Osteoblast (primary cell): ENCODE data around the gene PRKRA. TPM values are rescaled to one million over a fixed set of nuclear protein-coding genes. Genes with fewer than 3 reads are reported as not detected.

Source experiments
- DNase-seq: peaks from one replicate; pipeline ENCODE4 v3.0.0; 2011; ENCODE audit warnings: low spot score, mixed read lengths; ENCODE audit not compliant: insufficient read length; ENCODE audit errors: missing footprints
- H2AFZ ChIP-seq: 2 replicates; pipeline ENCODE4 v1.6.0; 2011; ENCODE audit warnings: mild to moderate bottlenecking, low read length
- H3K27ac ChIP-seq: 2 replicates; pipeline ENCODE4 v1.5.1; 2011; ENCODE audit warnings: mild to moderate bottlenecking, low read depth, low read length, moderate library complexity
- H3K27me3 ChIP-seq: 2 replicates; pipeline ENCODE4 v1.6.0; 2012; ENCODE audit warnings: mild to moderate bottlenecking, control low read depth, inconsistent platforms, low read length, moderate library complexity; ENCODE audit not compliant: insufficient read depth
- H3K36me3 ChIP-seq: 2 replicates; pipeline ENCODE4 v1.5.1; 2011; ENCODE audit warnings: mild to moderate bottlenecking, low read length, control low read depth, moderate library complexity; ENCODE audit not compliant: insufficient read depth
- H3K4me1 ChIP-seq: 2 replicates; pipeline ENCODE4 v1.5.1; 2011; ENCODE audit warnings: mild to moderate bottlenecking, low read length, control low read depth, moderate library complexity; ENCODE audit not compliant: insufficient read depth
- H3K4me2 ChIP-seq: 2 replicates; pipeline ENCODE4 v1.6.0; 2011; ENCODE audit warnings: mild to moderate bottlenecking, low read length; ENCODE audit not compliant: insufficient read depth
- H3K4me3 ChIP-seq: fragments of 200-600 bp; sonication (generic); 3 replicates; pipeline ENCODE4 v1.5.1; 2012; ENCODE audit warnings: mild to moderate bottlenecking, low read length, inconsistent platforms; ENCODE audit not compliant: insufficient read depth
- H3K79me2 ChIP-seq: 2 replicates; pipeline ENCODE4 v1.6.0; 2012; ENCODE audit warnings: mild to moderate bottlenecking, low read length, control low read depth, inconsistent platforms; ENCODE audit not compliant: insufficient read depth
- H3K9me3 ChIP-seq: 2 replicates; pipeline ENCODE4 v1.5.1; 2011; ENCODE audit warnings: low read depth, low read length, control low read depth
- H4K20me1 ChIP-seq: 2 replicates; pipeline ENCODE4 v1.6.0; 2012; ENCODE audit warnings: mild to moderate bottlenecking, low read length, control low read depth; ENCODE audit not compliant: insufficient read depth
- total RNA-seq: library from RNA; depleted of rRNA; stranded (reverse); fragments of >200 nt; gene quantifications from 2 replicates; pipeline ENCODE4 v1.2.3, GENCODE V29; 2012
- TF ChIP-seq, protein P1 (sequence below): IDR thresholded peaks from 2 replicates; pipeline ENCODE4 v1.5.1; 2011; ENCODE audit warnings: mild to moderate bottlenecking, low read depth, low read length, moderate library complexity; ENCODE audit errors: extremely low read depth

Gene PRKRA
- total RNA-seq, 1 donor: 56.1 TPM

DNA sequence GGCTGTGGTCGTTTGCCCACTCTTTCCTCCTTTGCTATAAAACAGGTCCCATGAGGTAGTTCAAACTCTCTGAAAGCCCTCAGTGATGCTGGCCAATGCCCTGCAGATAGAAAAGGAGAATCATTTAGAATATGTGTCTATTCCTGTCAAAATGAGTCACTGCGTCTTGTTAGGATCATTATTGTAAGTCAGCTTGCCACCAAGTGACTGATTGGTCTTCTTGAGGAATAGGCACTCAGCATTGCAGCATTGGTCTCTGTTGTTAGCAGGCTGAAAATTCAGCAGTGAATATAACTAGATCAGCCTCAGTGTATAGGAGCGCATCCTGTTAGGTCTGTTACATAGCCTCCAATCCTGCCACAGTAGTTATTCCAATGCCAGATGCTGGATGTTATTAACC lies 28.9 kb downstream of the PRKRA start:
- H3K4me3 ChIP-seq: no peak overlapping the region
- no peak for DNase-seq
- H3K4me1 ChIP-seq: peaks cover 8% of the 10 kb centered on the region
- H3K36me3 ChIP-seq: no peaks in the 10 kb centered on the region
- TF ChIP-seq, protein P1, sequence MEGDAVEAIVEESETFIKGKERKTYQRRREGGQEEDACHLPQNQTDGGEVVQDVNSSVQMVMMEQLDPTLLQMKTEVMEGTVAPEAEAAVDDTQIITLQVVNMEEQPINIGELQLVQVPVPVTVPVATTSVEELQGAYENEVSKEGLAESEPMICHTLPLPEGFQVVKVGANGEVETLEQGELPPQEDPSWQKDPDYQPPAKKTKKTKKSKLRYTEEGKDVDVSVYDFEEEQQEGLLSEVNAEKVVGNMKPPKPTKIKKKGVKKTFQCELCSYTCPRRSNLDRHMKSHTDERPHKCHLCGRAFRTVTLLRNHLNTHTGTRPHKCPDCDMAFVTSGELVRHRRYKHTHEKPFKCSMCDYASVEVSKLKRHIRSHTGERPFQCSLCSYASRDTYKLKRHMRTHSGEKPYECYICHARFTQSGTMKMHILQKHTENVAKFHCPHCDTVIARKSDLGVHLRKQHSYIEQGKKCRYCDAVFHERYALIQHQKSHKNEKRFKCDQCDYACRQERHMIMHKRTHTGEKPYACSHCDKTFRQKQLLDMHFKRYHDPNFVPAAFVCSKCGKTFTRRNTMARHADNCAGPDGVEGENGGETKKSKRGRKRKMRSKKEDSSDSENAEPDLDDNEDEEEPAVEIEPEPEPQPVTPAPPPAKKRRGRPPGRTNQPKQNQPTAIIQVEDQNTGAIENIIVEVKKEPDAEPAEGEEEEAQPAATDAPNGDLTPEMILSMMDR: no peak
- no peaks in the 10 kb centered on the region for H3K27me3 ChIP-seq
- no peaks in the 10 kb centered on the region for H3K9me3 ChIP-seq
- H3K27ac ChIP-seq: no peak overlapping the region
- no peak overlapping the region for H3K4me2 ChIP-seq
- H2AFZ ChIP-seq: no peak overlapping the region
- H4K20me1 ChIP-seq: no peaks in the 10 kb centered on the region
- no peaks in the 10 kb centered on the region for H3K79me2 ChIP-seq

DNA sequence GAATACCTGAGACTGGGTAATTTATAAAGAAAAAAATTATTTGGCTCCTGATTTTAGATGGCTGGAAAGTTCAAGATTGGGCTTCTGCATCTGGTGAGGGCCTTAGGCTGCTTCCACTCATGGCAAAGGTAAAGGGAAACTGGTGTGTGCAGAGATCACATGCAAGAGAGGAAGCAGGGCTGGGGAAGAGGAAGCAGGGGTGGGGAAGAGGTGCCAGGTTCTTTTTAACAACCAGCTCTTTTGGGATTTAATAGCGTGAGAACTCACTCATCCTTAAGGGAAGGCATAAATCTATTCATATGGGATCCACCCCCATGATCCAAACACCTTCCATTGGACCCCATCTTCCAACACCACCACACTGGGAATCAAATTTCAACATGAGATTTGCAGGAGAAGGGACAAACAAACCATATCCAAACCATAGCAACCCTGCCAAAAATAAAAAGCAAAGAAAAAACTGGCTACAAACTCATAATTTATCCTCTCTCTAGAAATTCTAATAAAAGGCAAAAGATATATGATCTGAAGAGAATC lies 30.4 kb downstream of the PRKRA start:
- no peak overlapping the region for H3K4me2 ChIP-seq
- no peak overlapping the region for H3K4me3 ChIP-seq
- no peak overlapping the region for H2AFZ ChIP-seq
- no peaks in the 10 kb centered on the region for H4K20me1 ChIP-seq
- TF ChIP-seq, protein P1: no peak
- H3K9me3 ChIP-seq: no peaks in the 10 kb centered on the region
- H3K27ac ChIP-seq: no peak overlapping the region
- H3K27me3 ChIP-seq: no peaks in the 10 kb centered on the region
- DNase-seq: no peak
- H3K4me1 ChIP-seq: no peaks in the 10 kb centered on the region
- no peaks in the 10 kb centered on the region for H3K79me2 ChIP-seq
- H3K36me3 ChIP-seq: no peaks in the 10 kb centered on the region

DNA sequence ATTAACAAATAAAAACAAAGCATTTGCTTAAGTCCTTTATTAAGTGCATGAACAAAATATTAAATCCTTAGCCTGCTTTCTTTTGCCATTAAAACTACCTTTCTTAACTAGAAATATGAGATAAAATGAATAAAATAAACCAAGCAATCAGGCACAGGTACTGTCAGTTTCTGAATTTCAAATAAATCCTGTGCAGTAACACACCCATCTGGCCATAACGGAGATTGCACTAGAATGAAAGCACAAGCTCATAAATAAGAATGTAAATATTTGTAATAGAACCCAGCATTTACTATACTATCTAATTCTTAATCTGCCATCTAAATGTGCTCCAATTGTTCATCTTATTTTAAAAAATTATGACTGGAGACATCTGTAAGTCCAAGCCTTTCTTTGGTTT lies 31.9 kb downstream of the PRKRA start:
- Histone ChIP-seq H3K27ac (no peak overlapping the region), H2AFZ (no peak overlapping the region), H3K4me3 (no peak overlapping the region), H3K27me3 (no peaks in the 10 kb centered on the region), H3K9me3 (no peaks in the 10 kb centered on the region), H3K36me3 (no peaks in the 10 kb centered on the region), H3K4me1 (peaks cover 11% of the 10 kb centered on the region), H4K20me1 (no peaks in the 10 kb centered on the region), H3K4me2 (no peak overlapping the region), H3K79me2 (no peaks in the 10 kb centered on the region)
- no peak for DNase-seq
- TF ChIP-seq, protein P1: no peak

DNA sequence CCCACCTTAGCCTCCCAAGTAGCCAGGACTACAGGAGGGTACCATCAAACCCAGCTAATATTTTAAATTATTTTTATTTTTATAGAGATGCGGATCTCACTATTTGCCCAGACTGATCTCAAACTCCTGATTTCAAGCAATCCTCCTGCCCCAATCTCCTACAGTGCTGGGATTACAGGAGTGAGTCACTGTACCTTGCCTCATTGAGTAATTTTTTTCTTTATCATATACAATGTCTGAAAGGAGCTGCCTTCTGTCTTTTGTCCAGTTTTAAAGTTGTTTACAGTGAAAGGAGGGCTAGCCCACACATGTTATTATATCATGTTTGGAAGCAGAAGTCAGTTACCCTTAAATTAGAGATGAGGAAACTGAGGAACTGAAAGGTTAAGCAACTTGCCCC lies 32.5 kb downstream of the PRKRA start:
- no peaks in the 10 kb centered on the region for H3K27me3 ChIP-seq
- DNase-seq: no peak
- no peak overlapping the region for H2AFZ ChIP-seq
- no peaks in the 10 kb centered on the region for H3K79me2 ChIP-seq
- H3K4me2 ChIP-seq: no peak overlapping the region
- TF ChIP-seq, protein P1: no peak
- no peak overlapping the region for H3K27ac ChIP-seq
- no peaks in the 10 kb centered on the region for H4K20me1 ChIP-seq
- H3K4me1 ChIP-seq: peaks cover 11% of the 10 kb centered on the region
- no peaks in the 10 kb centered on the region for H3K36me3 ChIP-seq
- H3K9me3 ChIP-seq: no peaks in the 10 kb centered on the region
- no peak overlapping the region for H3K4me3 ChIP-seq
